HG03521 (cell line): ENCODE results near the gene HDAC9.

Experiments used
- ATAC-seq: cut with Tn5 transposase; IDR thresholded peaks from one replicate; pipeline ENCODE4 v1.9.1; 2021; ENCODE audit warnings: mild to moderate bottlenecking, moderate library complexity; ENCODE audit not compliant: unreplicated experiment

Gene HDAC9

GRCh38 chr7:18828260-18828993 lies 332.9 kb downstream of the HDAC9 start:
- no peak for ATAC-seq

- no peak for ATAC-seq
These were observed 333.7 kb downstream of the HDAC9 start for GRCh38 chr7:18828994-18829857.

GRCh38 chr7:18829858-18830285 lies 334.3 kb downstream of the HDAC9 start:
- ATAC-seq, result no peak

- ATAC-seq, result no peak
These were observed 335.9 kb downstream of the HDAC9 start for GRCh38 chr7:18831419-18831818.

DNA sequence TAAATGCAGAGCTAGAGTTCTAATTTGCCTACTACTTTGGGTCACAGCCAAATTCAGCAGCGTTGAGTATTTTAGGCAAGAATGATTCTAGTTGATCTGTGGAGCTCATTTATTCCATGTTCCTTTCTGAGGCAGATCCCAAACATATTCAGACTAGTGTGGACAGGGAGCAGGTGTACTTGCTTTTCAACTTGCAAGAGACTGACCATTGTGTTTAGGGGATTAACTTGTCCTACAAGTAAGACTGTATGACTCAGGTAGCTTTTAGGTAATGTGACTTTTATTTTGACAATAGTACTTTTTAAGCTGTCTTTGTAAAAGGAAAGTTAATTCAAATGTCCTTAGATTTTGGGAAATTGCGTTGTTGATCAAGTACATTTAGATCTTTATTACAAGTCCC lies 336.4 kb downstream of the HDAC9 start:
- no peak for ATAC-seq

DNA sequence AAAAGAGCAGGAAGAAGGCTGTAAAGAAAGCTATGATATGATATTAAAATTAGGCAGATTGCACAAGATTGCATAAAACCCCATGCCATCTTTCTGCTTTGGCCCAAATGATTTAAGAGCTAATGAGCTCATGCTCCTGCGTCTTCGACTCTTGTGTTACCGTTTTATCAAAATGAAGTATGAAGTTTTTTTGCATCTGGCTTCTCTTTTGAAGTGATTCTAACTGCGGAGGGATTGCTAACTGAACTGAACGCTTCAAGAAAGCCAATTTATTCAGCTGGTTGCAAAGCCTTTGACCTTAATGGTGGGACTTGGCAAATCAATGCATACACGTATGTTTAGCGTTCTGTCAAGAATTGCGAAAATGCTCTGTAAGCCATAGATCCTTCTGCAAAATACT lies 339.0 kb downstream of the HDAC9 start:
- no peak for ATAC-seq

- ATAC-seq, result no peak
These were observed 339.6 kb downstream of the HDAC9 start for GRCh38 chr7:18835001-18835690.

- no peak for ATAC-seq
These were observed 348.4 kb downstream of the HDAC9 start for GRCh38 chr7:18843979-18844378.

DNA sequence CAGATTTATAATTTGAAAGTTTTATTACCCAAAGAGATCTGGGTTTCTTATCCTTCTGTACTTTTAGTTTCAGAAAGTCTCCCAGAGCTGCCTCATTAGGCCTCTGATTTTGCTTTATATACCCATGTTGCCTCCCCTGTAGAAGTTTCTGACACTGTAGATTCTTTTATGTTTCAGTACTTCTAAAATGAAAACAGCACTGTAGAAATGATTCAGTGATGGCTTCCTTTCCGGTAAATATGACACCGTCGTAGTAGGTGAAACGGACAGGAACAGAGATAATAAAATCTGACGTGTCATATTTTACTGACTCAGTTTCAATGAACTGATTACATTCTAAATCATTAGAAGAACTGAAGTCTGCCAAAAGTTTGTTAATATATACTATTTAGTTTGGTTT lies 349.2 kb downstream of the HDAC9 start:
- ATAC-seq, result no peak

DNA sequence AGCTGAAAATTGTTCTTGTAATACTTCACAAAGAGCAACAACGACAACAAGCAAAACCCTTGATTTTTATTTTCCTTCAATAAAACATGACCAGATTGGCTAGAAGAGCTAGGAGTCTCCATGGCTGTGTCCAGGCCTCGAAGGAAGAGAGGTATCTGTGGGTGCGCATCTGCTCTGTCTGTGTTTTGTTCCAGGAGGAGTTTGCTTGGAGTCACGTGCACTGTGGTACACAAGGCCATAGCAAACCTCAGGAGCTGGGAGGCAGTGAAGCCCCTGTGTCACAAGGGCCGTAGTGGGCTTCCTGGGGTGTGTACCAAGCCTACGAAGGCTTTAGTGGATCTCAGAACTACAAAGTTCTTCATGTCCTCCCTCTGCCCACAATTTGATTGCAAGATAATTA lies 350.2 kb downstream of the HDAC9 start:
- no peak for ATAC-seq

DNA sequence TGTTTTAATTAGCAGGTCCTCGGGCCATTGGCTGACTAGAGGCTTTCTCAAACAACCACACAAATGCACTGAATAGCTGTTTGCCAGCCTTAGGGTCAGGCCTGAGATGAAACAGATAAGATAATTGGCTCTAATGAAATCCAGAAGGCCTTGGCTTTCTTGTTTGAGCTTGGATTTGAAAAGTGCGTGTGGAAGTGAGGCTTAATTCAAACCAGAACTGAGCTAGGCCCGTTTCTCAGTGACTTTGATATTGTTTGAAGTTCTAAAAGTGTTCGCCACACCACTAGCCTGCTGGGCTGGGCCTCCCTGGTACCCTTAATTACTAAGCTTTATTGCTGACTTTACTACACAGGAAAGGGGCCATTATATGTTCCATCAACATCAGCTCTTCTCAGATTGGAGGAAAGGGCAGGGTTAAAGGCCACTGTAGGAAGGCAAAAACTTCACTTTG lies 351.2 kb downstream of the HDAC9 start:
- ATAC-seq, result no peak

- no peak for ATAC-seq
These were observed 353.6 kb downstream of the HDAC9 start for GRCh38 chr7:18849130-18849529.

DNA sequence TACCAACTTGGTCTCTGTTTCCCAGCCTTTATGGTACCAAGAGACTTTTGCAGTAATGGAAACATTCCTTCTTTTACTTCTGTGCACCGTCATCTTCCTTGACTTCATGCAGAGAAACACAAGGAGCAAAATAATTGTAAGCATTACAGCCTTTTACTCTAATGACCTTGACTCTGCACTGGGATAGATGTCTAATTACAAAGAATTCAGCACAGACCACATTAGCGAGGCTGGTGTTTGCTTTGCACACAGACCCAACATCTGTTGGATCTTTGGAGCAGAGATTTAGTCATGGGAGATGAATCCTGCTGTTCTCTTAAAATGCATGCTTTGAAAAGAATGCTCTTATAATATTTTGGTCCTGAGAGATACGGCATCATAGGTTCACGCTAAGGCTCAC lies 360.2 kb downstream of the HDAC9 start:
- ATAC-seq, result no peak

DNA sequence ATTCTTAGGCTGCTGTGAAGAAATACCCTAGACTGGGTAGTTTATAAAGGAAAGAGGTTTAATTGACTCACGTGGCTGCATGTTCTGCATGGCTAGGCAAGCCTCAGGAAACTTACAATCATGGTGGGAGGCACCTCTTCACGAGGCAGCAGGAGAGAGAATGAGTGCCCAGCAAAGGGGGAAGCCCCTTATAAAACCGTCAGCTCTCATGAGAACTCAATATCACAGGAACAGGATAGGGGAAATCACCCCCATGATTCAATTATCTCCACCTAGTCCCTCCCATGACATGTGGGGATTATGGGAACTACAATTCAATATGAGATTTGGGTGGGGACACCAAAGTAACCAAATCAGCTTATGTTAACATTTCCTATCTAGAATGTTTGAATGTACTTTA lies 362.7 kb downstream of the HDAC9 start:
- ATAC-seq, result no peak

GRCh38 chr7:18859318-18859717 lies 363.8 kb downstream of the HDAC9 start:
- ATAC-seq, result no peak

DNA sequence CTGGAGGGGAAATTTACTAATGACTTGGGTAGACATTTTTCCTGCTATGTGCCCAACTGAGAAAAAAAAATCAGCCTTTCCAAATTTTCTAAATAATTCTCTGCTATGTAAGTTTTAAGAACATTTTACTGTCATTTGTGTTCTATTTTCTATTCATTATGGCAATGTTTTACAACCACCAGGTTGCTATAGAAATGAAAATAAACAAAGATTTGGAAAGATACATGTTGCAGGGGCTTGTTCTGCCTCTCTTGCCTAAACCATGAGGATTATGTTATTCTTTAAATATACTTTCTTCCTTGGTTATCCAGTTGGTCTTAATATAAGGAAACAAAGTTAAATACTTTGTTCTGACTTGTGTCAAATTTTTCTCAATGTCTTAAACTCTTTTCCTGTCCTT lies 364.7 kb downstream of the HDAC9 start:
- ATAC-seq, result no peak

DNA sequence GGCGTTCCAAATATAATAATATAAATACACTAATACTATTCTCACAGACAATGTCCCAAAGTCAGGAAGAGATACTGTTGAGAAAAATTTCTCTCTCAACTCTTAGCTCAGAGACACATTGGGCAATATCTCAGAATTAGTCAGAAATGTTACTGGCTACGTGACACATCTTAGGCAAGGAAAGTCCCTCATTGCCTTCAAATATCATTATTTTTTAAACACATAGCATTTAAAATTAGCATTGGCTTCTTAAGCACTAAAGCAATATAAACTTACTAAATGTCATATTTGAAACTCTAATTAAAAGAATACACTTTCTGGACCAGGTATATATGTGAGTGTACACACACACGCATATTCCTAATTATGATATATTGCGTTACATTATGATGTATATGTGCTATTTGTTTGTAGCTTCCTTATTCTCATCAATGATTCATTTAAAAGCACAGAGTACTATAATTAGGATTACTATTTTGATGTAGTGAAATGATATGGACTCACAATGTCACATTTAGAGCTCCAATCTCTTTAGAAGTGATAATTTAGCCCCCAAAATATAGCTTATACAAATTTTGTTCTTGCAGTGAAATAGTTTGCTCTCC lies 366.1 kb downstream of the HDAC9 start:
- ATAC-seq, result no peak

DNA sequence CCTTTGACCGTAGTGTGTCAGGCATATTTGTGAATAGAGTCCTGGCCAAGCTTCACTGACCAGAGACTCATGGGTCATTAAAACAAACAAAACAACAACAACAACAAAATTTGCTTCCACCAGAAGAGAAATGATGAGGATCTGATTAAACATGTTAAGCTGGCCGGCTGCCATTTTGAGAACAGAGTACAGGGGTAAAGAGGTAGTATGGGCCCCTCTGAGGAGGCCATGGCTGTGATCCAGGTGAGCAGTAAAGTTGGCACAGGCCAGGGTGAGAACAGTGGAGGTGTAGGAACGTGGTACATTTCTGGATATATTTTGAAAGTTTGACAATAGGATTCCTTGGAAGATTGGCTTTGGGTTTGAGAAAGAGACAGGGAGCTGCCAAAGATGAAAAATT lies 369.4 kb downstream of the HDAC9 start:
- ATAC-seq, result no peak

- no peak for ATAC-seq
These were observed 370.9 kb downstream of the HDAC9 start for GRCh38 chr7:18866359-18867036.

DNA sequence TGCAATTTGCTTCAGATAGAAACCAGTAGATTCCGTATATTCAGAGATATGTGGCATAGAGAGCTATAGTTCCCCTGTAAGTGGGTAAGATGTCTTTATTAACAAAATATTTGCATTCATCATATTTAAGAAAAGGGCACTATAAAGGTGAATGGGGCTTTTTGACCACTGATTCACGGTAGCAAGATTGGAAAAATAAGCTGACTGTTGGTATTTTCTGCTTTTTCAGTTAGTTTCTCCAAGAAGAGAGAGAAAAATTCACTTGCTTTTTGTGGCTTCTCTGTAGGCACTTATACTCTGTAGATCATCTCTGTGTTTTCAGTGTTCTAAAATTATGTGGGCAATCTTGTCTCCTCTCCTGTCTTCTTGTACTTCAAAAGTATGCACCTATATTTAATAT lies 376.8 kb downstream of the HDAC9 start:
- ATAC-seq, result no peak
